H1 (cell line): ENCODE measurements around the gene KCNMA1. TPM values are rescaled to one million over a fixed set of nuclear protein-coding genes. Genes with fewer than 3 reads are reported as not detected.

ENCODE experiments used
- CTCF ChIA-PET: fragments of 300-600 bp; sonication (Branson Sonifier 250); formaldehyde crosslinking; loops from one replicate; lab custom pipeline; 2021; ENCODE audit not compliant: partially characterized antibody; lab: Charles Lee
- POLR2A ChIA-PET: fragments of 300-600 bp; sonication (Branson Sonifier 250); formaldehyde crosslinking; loops from one replicate; lab custom pipeline; 2021; ENCODE audit warnings: inconsistent platforms; ENCODE audit not compliant: partially characterized antibody; lab: Charles Lee
- DNase-seq, 2 experiments: peaks; one replicate each; pipeline versions ENCODE4 v3.0.0 to v3.0.0-alpha.2; 2010 to 2022; ENCODE audit warnings: low spot score in 2 of 2, low read depth in 1 of 2, mixed read lengths in 1 of 2
- FAIRE-seq: peaks from 2 replicates; lab custom pipeline; 2011; peaks lifted over from hg19 to GRCh38; lab: Jason Lieb, UNC
- H2AFZ ChIP-seq: 2 replicates; pipeline ENCODE4 v1.8.1; 2012; ENCODE audit warnings: low read length, inconsistent platforms
- H2AK5ac ChIP-seq: 2 replicates; pipeline ENCODE4 v1.6.1; 2013; ENCODE audit warnings: low read depth, low read length
- H2BK120ac ChIP-seq: replicated peaks from 2 replicates; pipeline ENCODE3; 2013; ENCODE audit warnings: low read depth, low read length, inconsistent platforms
- H2BK12ac ChIP-seq: 2 replicates; pipeline ENCODE4 v1.6.1; 2013; ENCODE audit warnings: low read depth, low read length
- H2BK15ac ChIP-seq: 2 replicates; pipeline ENCODE4 v1.6.1; 2013; ENCODE audit warnings: low read length
- H2BK20ac ChIP-seq: 2 replicates; pipeline ENCODE4 v1.6.1; 2013; ENCODE audit warnings: low read length
- H2BK5ac ChIP-seq: 2 replicates; pipeline ENCODE4 v1.6.1; 2013; ENCODE audit warnings: low read depth, low read length
- H3K14ac ChIP-seq: 2 replicates; pipeline ENCODE4 v1.6.1; 2013; ENCODE audit warnings: inconsistent platforms; ENCODE audit not compliant: insufficient read length
- H3K18ac ChIP-seq: 2 replicates; pipeline ENCODE4 v1.6.1; 2013; ENCODE audit warnings: low read length; ENCODE audit errors: extremely low read depth
- H3K23ac ChIP-seq: 2 replicates; pipeline ENCODE4 v1.6.1; 2013; ENCODE audit warnings: inconsistent platforms; ENCODE audit not compliant: insufficient read length
- H3K23me2 ChIP-seq: 2 replicates; pipeline ENCODE4 v1.6.1; 2013; ENCODE audit warnings: low read depth, low read length
- H3K27ac ChIP-seq: 2 replicates; pipeline ENCODE4 v1.6.1; 2011; ENCODE audit warnings: low read depth, low read length, inconsistent platforms
- H3K27me3 ChIP-seq, 4 experiments: replicated peaks in 1 of 4; 1 replicate in 1 of 4; 2 replicates in 3 of 4; pipeline versions ENCODE4 v1.6.1 to v1.8.1; 2011 to 2013; ENCODE audit warnings: low read length in 3 of 4, mild to moderate bottlenecking in 3 of 4, inconsistent platforms in 2 of 4, mixed read lengths in 2 of 4, moderate library complexity in 1 of 4; ENCODE audit not compliant: control insufficient read depth in 3 of 4, insufficient read depth in 3 of 4; ENCODE audit errors: extremely low read depth in 1 of 4
- H3K36me3 ChIP-seq, 4 experiments: 2 replicates each; pipeline versions ENCODE4 v1.6.1 to v1.8.1; 2011 to 2013; ENCODE audit warnings: mild to moderate bottlenecking in 4 of 4, low read length in 3 of 4, moderate library complexity in 2 of 4, control low read depth in 1 of 4, inconsistent platforms in 1 of 4; ENCODE audit not compliant: insufficient read depth in 4 of 4, control insufficient read depth in 2 of 4
- H3K4ac ChIP-seq: replicated peaks from 2 replicates; pipeline ENCODE3; 2013; ENCODE audit warnings: low read length, low read depth, mixed read lengths, inconsistent platforms; ENCODE audit not compliant: insufficient read length
- H3K4me1 ChIP-seq, 4 experiments: replicated peaks in 1 of 4; 1 replicate in 1 of 4; 2 replicates in 3 of 4; pipeline versions ENCODE4 v1.6.1 to v1.8.1; 2011 to 2013; ENCODE audit warnings: low read length in 3 of 4, inconsistent platforms in 2 of 4, mixed read lengths in 1 of 4; ENCODE audit not compliant: insufficient read depth in 4 of 4, control insufficient read depth in 3 of 4
- H3K4me2 ChIP-seq, 2 experiments: 2 replicates each; pipeline versions ENCODE4 v1.6.1 to v1.8.1; 2011 to 2013; ENCODE audit warnings: low read depth in 2 of 2, low read length in 2 of 2, control low read depth in 1 of 2, inconsistent platforms in 1 of 2, mild to moderate bottlenecking in 1 of 2; ENCODE audit not compliant: insufficient read depth in 1 of 2
- H3K4me3 ChIP-seq, 4 experiments: fragments of 200-600, 300-600 bp in 1 of 4; sonication (generic), shearing (Covaris generic), sonication (Bioruptor Twin) in 1 of 4; 2 replicates each; pipeline versions ENCODE4 v1.5.1 to v1.8.1; 2011 to 2016; ENCODE audit warnings: low read length in 4 of 4, low read depth in 3 of 4, control low read depth in 2 of 4, inconsistent platforms in 2 of 4, mild to moderate bottlenecking in 2 of 4, mixed read lengths in 1 of 4, moderate library complexity in 1 of 4; ENCODE audit not compliant: insufficient read depth in 2 of 4; ENCODE audit errors: extremely low read depth in 1 of 4
- H3K56ac ChIP-seq: replicated peaks from 2 replicates; pipeline ENCODE3; 2013; ENCODE audit warnings: low read depth, mild to moderate bottlenecking, mixed read lengths, low read length, inconsistent platforms; ENCODE audit not compliant: insufficient read length
- H3K79me1 ChIP-seq: 2 replicates; pipeline ENCODE4 v1.6.1; 2013; ENCODE audit warnings: low read depth, low read length, control low read depth
- H3K79me2 ChIP-seq, 2 experiments: 2 replicates each; pipeline versions ENCODE4 v1.6.1 to v1.8.1; 2012 to 2013; ENCODE audit warnings: low read length in 2 of 2, mild to moderate bottlenecking in 2 of 2, inconsistent platforms in 1 of 2; ENCODE audit not compliant: insufficient read depth in 2 of 2, control insufficient read depth in 1 of 2
- H3K9ac ChIP-seq, 4 experiments: replicated peaks in 1 of 4; 1 replicate in 1 of 4; 2 replicates in 3 of 4; pipeline versions ENCODE4 v1.6.1 to v1.8.1; 2011 to 2013; ENCODE audit warnings: low read depth in 3 of 4, low read length in 3 of 4, control low read depth in 2 of 4, mild to moderate bottlenecking in 2 of 4, moderate library complexity in 2 of 4, inconsistent platforms in 1 of 4; ENCODE audit errors: extremely low read depth in 1 of 4
- H3K9me3 ChIP-seq, 2 experiments: 2 replicates each; pipeline versions ENCODE4 v1.6.1 to v1.8.1; 2012 to 2013; ENCODE audit warnings: mild to moderate bottlenecking in 2 of 2, moderate library complexity in 2 of 2, control low read depth in 1 of 2, inconsistent platforms in 1 of 2, low read depth in 1 of 2, low read length in 1 of 2, mixed read lengths in 1 of 2; ENCODE audit not compliant: insufficient read depth in 2 of 2
- H4K20me1 ChIP-seq, 2 experiments: replicated peaks in 1 of 2; 2 replicates each; pipeline versions ENCODE3 to v1.8.1; 2011 to 2013; ENCODE audit warnings: inconsistent platforms in 2 of 2, low read length in 2 of 2, mild to moderate bottlenecking in 1 of 2; ENCODE audit not compliant: insufficient read depth in 2 of 2, control insufficient read depth in 1 of 2
- H4K5ac ChIP-seq: 2 replicates; pipeline ENCODE4 v1.6.1; 2013; ENCODE audit warnings: low read length, low read depth, mixed read lengths, inconsistent platforms; ENCODE audit not compliant: insufficient read length
- H4K8ac ChIP-seq: 2 replicates; pipeline ENCODE4 v1.8.0; 2013; ENCODE audit warnings: mild to moderate bottlenecking, moderate library complexity, low read length, inconsistent platforms; ENCODE audit not compliant: insufficient read depth; ENCODE audit errors: extremely low read depth
- H4K91ac ChIP-seq: replicated peaks from 2 replicates; pipeline ENCODE3; 2013; ENCODE audit warnings: low read length, mixed read lengths, inconsistent platforms; ENCODE audit not compliant: insufficient read length
- ASH2L ChIP-seq: fragments of 200-600, 300-600 bp; sonication (generic); IDR thresholded peaks from one replicate; pipeline ENCODE4 v1.7.1; 2017; ENCODE audit warnings: low read length
- EP300 ChIP-seq, 2 experiments: IDR thresholded peaks; 1 replicate in 1 of 2; 2 replicates in 1 of 2; pipeline ENCODE4 v1.6.1; 2011 to 2012; ENCODE audit warnings: low read depth in 2 of 2, low read length in 2 of 2, mild to moderate bottlenecking in 2 of 2, borderline replicate concordance in 1 of 2, inconsistent platforms in 1 of 2, moderate library complexity in 1 of 2
- EZH2 ChIP-seq: fragments of 200-600 bp; sonication (generic); IDR thresholded peaks from 2 replicates; pipeline ENCODE4 v1.7.1; 2012; ENCODE audit warnings: low read depth, mild to moderate bottlenecking, moderate library complexity, low read length, inconsistent platforms; ENCODE audit not compliant: severe bottlenecking
- JUND ChIP-seq: IDR thresholded peaks from 2 replicates; pipeline ENCODE4 v1.6.1; 2011; ENCODE audit warnings: mild to moderate bottlenecking, improper control_type of control experiment, low read length
- KDM4A ChIP-seq: IDR thresholded peaks from one replicate; pipeline ENCODE4 v1.7.1; 2012; ENCODE audit warnings: low read depth, mild to moderate bottlenecking, moderate library complexity, low read length, inconsistent platforms; ENCODE audit not compliant: severe bottlenecking
- SIRT6 ChIP-seq: IDR thresholded peaks from one replicate; pipeline ENCODE4 v1.7.1; 2012; ENCODE audit warnings: low read length, inconsistent platforms
- USF2 ChIP-seq: IDR thresholded peaks from 2 replicates; pipeline ENCODE4 v1.6.1; 2011; ENCODE audit warnings: low read length, improper control_type of control experiment
- WGBS, 2 experiments: shearing (Covaris generic) in 1 of 2; methylation state at CpG; one replicate each; pipeline versions ENCODE4 v1.1.6 to v1.1.7; 2013 to 2015; ENCODE audit warnings: low lambda C conversion rate in 2 of 2, mixed read lengths in 2 of 2, inconsistent platforms in 1 of 2, low coverage in 1 of 2, missing lambda C conversion rate in 1 of 2; ENCODE audit not compliant: insufficient replicate concordance in 2 of 2, insufficient coverage in 1 of 2, insufficient read length in 1 of 2; ENCODE audit errors: extremely low coverage in 1 of 2, missing lambda C conversion rate in 1 of 2; 5-methylcytosine and 5-hydroxymethylcytosine counted together
- long read RNA-seq, 2 experiments: library from RNA in 1 of 2; library from capped mRNA in 1 of 2; stranded (forward); transcript quantifications; one replicate each; pipeline ENCODE4 v2.0.0, GENCODE V29; 2021; ENCODE audit warnings: inconsistent platforms in 1 of 2
- polyA minus RNA-seq, 3 experiments: library from RNA; depleted of rRNA, polyadenylated mRNA; stranded (reverse); fragments of >200 nt; gene quantifications; 1 replicate in 2 of 3; 2 replicates in 1 of 3; pipeline ENCODE4 v1.2.3, GENCODE V29; 2011
- polyA plus RNA-seq, 7 experiments: library from polyadenylated mRNA; depleted of rRNA in 3 of 7; stranded (reverse) in 5 of 7; unstranded in 2 of 7; fragments of >200 nt in 5 of 7; fragments of 200-250 nt in 2 of 7; gene quantifications; 1 replicate in 5 of 7; 2 replicates in 1 of 7; 4 replicates in 1 of 7; pipeline versions ENCODE4 v1.2.1 to v1.2.3, GENCODE V29; 2011 to 2013; ENCODE audit warnings: missing spikeins in 2 of 7, mixed read lengths in 2 of 7
- total RNA-seq: library from RNA; stranded (reverse); fragmentation: NEBNext Ultra II Directional; extraction: Animal tissue kit (Norgen Biotek cat#: 25700); gene quantifications from 2 replicates; pipeline ENCODE4 v1.2.1, GENCODE V29; 2021

The KCNMA1 gene
- total RNA-seq (9.5 and 11.1 TPM in 2 replicates), polyA plus RNA-seq (2011; rRNA removed) (10.2 and 11.3 TPM in 2 replicates), polyA minus RNA-seq (2011; rRNA and poly(A)+ RNA removed) (36.9 and 38.3 TPM in 2 replicates)
- 6.9 TPM for polyA plus RNA-seq (2011; cell fraction: cytosol; rRNA removed)
- polyA plus RNA-seq (2011; cell fraction: nucleus; rRNA removed), result 27.2 TPM
- 7.2 to 8.6 TPM (median 8.2 TPM) in 4 replicates for polyA plus RNA-seq (2012, experiment 1 of 2)
- polyA plus RNA-seq (2012, experiment 2 of 2), result 3.5 TPM
- 5.2 TPM for polyA plus RNA-seq (2013, experiment 1 of 2)
- 6.0 TPM for polyA plus RNA-seq (2013, experiment 2 of 2)
- 7.7 TPM for polyA minus RNA-seq (2011; cell fraction: cytosol; rRNA and poly(A)+ RNA removed)
- polyA minus RNA-seq (2011; cell fraction: nucleus; rRNA and poly(A)+ RNA removed), result 70.8 TPM
- long read RNA-seq, experiment 1, partial matches to known transcripts, result 3 of 12 reads
- long read RNA-seq, experiment 1, other reads (novel, unspliced or antisense), result 6 of 12 reads
- long read RNA-seq, experiment 2, partial matches to known transcripts, result 1 of 3 reads
- long read RNA-seq, experiment 2, other reads (novel, unspliced or antisense), result 2 of 3 reads

DNA sequence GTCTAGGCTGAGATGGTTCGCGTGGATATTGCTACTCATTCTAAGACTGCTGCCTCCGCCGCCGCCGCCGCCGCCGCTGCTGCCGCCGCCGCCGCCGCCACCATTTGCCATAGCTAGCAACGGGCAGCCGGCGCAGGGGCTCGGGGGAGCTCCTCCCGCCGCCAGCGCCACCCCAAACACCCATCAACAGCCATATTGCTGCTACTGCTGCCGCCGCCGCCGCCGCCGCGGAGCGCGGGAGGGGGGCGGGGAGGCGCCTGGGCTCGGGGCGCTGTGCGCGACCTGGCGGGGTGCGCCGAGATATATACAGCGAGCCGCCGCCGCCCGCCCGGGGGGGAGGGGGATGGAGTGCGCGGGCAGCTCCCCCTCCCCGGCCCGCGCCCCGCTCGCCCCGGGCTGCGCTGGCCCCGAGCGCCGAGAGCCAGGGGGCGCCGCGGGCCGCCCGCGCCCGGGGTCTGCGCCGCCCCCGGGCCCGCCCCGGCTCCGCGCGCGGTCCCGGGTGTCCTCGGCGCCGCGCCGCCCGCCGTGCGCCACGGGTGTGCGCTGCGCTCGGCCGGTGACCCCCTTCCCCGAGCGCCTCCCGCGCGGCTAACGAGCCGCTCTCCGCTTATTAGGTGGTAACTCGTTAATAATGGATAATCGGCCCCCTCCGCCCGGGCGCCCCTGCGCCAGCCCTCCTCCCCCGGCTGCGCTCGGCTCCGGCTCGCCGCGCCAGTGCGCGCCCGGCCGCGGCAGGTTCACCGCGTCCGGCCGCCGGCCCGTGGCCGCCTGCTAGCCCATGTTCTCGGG is at the start of gene KCNMA1:
Gene KCNMA1 (minus strand): TSS at position 277 of the 789 bp plus-strand sequence.
- H3K9me3 ChIP-seq, result no peaks in the 10 kb centered on the region
- H3K18ac ChIP-seq, result peak within 1 kb of the TSS; percentile 95
- peaks cover 19% of the 10 kb centered on the region for H3K23me2 ChIP-seq
- peak within 1 kb of the TSS; percentile 71; the same call in 1 of the 2 replicates for H2AFZ ChIP-seq
- DNase-seq (peak in 1 of 2 experiments; percentile 75), FAIRE-seq (no peak)
- peak within 1 kb of the TSS; percentile 93 to 96 for H3K4me2 ChIP-seq
- H3K4me3 ChIP-seq, result peak within 1 kb of the TSS; percentile 66 to 86 (median 84)
- no peaks in the 10 kb centered on the region for H3K79me1 ChIP-seq
- H2AK5ac ChIP-seq, result no peak within 1 kb of the TSS
- H3K14ac ChIP-seq, result no peak within 1 kb of the TSS
- H2BK120ac ChIP-seq, result no peak within 1 kb of the TSS
- ChIA-PET POLR2A (interaction anchor here (0.8 to 1.7 kb wide), 3 partner anchors 11 to 464 kb away, joined by 3 read pairs; no protein-coding TSS in a partner anchor), CTCF (interaction anchor here (0.9 to 7.9 kb wide), 11 partner anchors 11 to 475 kb away, joined by 3 to 96 read pairs (median 3); no protein-coding TSS in a partner anchor)
- H4K8ac ChIP-seq, result peak within 1 kb of the TSS; percentile 65; the same call in 1 of the 2 replicates
- H4K91ac ChIP-seq, result peak within 1 kb of the TSS; percentile 75
- H3K27me3 ChIP-seq, result peaks cover 16 to 51% (median 49%) of the 10 kb centered on the region in 4 experiments
- no peaks in the 10 kb centered on the region for H3K36me3 ChIP-seq
- peaks cover 0 to 11% of the 10 kb centered on the region in 2 experiments; a peak in 1 of 4 replicates for H3K79me2 ChIP-seq
- H2BK12ac ChIP-seq, result peak within 1 kb of the TSS; percentile 60; the same call in 1 of the 2 replicates
- H2BK15ac ChIP-seq, result no peak within 1 kb of the TSS
- H2BK5ac ChIP-seq, result peak within 1 kb of the TSS; percentile 35; the same call in 1 of the 2 replicates
- H3K56ac ChIP-seq, result no peak within 1 kb of the TSS
- no peak within 1 kb of the TSS for H2BK20ac ChIP-seq
- H3K23ac ChIP-seq, result no peak within 1 kb of the TSS
- no peak within 1 kb of the TSS for H3K27ac ChIP-seq
- H4K20me1 ChIP-seq, result peaks cover 2% of the 10 kb centered on the region in 2 experiments
- H4K5ac ChIP-seq, result no peak within 1 kb of the TSS
- WGBS, 2 experiments, result 1% methylated on average over 57 of the region's 121 CpGs; no CpG with 5 or more reads in 1 of the 2 experiments
- peak within 1 kb of the TSS in 3 of 4 experiments; percentile 13 to 72 (median 50); a peak in 2 of 7 replicates for H3K9ac ChIP-seq
- H3K4me1 ChIP-seq, result peaks cover 6 to 16% (median 11%) of the 10 kb centered on the region in 4 experiments
- H3K4ac ChIP-seq, result peak within 1 kb of the TSS; percentile 75
- TF ChIP-seq JUND (no peak), ASH2L (peak; percentile 58), EZH2 (no peak), EP300 (IDR thresholded peaks at IDR 0.05; ENCODE audit: borderline replicate concordance in 1 of 2, low read depth in 2 of 2, low read length in 2 of 2) (0 out of 3 replicates have a peak, but pooled peaks of 1 of the 2 experiments have one; percentile 42), SIRT6 (no peak), USF2 (no peak), KDM4A (no peak)
